GM12878 (cell line): ENCODE results near the gene CPNE4. TPM values are rescaled to one million over a fixed set of nuclear protein-coding genes. Genes with fewer than 3 reads are reported as not detected.
A peak's percentile ranks its signal among the peaks of the same experiment; 100 is the strongest.

Experiments
- ATAC-seq: fragments of 200-7000 bp; cut with Tn5 transposase; 3 replicates; pipeline ENCODE4 v1.9.1; 2020; ENCODE audit warnings: mild to moderate bottlenecking, moderate library complexity
- BruUV-seq: library from RNA; stranded (reverse); fragments of 400-500 nt; replicated peaks from 2 replicates; lab custom pipeline; 2021; lab: Mats Ljungman, UMichigan
- CTCF ChIA-PET: fragments of 300-600 bp; sonication (Branson Sonifier 250); formaldehyde crosslinking; extraction: SDS; loops from one replicate; lab custom pipeline; 2021; ENCODE audit warnings: inconsistent platforms; lab: Yijun Ruan, JAX
- POLR2A ChIA-PET: fragments of 350-600 bp; formaldehyde crosslinking; extraction: SDS; loops from one replicate; lab custom pipeline; 2021; ENCODE audit warnings: inconsistent platforms; lab: Charles Lee
- RAD21 ChIA-PET: fragments of 300-600 bp; sonication (Branson Sonifier 250); formaldehyde crosslinking; loops from one replicate; lab custom pipeline; 2023; ENCODE audit warnings: antibody characterized with exemption; ENCODE audit not compliant: unreplicated experiment; lab: Charles Lee
- SMC1A ChIA-PET: fragments of 300-600 bp; sonication (Branson Sonifier 250); formaldehyde crosslinking; loops from one replicate; lab custom pipeline; 2023; ENCODE audit not compliant: unreplicated experiment, uncharacterized antibody; lab: Charles Lee
- DNase-seq: peaks from one replicate; pipeline ENCODE4 v3.0.0-alpha.2; 2011; ENCODE audit warnings: low read depth, low spot score
- FAIRE-seq: peaks from 3 replicates; lab custom pipeline; 2011; peaks lifted over from hg19 to GRCh38; lab: Jason Lieb, UNC
- H2AFZ ChIP-seq: 2 replicates; pipeline ENCODE4 v1.6.0; 2011; ENCODE audit warnings: low read depth, low read length, control low read depth; ENCODE audit not compliant: control insufficient read depth
- H3K27ac ChIP-seq: 2 replicates; pipeline ENCODE4 v1.5.1; 2011; ENCODE audit warnings: control low read depth; ENCODE audit not compliant: control insufficient read depth, insufficient read depth
- H3K27me3 ChIP-seq, 2 experiments: replicated peaks in 1 of 2; 2 replicates each; pipeline versions ENCODE4 v1.6.0 to v1.6.1; 2011; ENCODE audit warnings: low read length in 1 of 2; ENCODE audit not compliant: control insufficient read depth in 2 of 2, insufficient read depth in 2 of 2
- H3K36me3 ChIP-seq, 2 experiments: 2 replicates each; pipeline ENCODE4 v1.5.1; 2011; ENCODE audit warnings: low read length in 1 of 2; ENCODE audit not compliant: control insufficient read depth in 2 of 2, insufficient read depth in 2 of 2
- H3K4me1 ChIP-seq: 2 replicates; pipeline ENCODE4 v1.6.1; 2011; ENCODE audit warnings: mild to moderate bottlenecking, low read length, moderate library complexity, mixed read lengths; ENCODE audit not compliant: control insufficient read depth, insufficient read depth
- H3K4me2 ChIP-seq: 2 replicates; pipeline ENCODE4 v1.6.0; 2011; ENCODE audit warnings: control low read depth; ENCODE audit not compliant: control insufficient read depth, insufficient read depth
- H3K4me3 ChIP-seq: fragments of 200-600 bp; sonication (generic); 2 replicates; pipeline ENCODE4 v1.5.1; 2016
- H3K79me2 ChIP-seq: 2 replicates; pipeline ENCODE4 v1.6.0; 2011; ENCODE audit warnings: low read length; ENCODE audit not compliant: control insufficient read depth, insufficient read depth
- H3K9ac ChIP-seq: 2 replicates; pipeline ENCODE4 v1.8.0; 2011; ENCODE audit warnings: low read length, control low read depth, mixed read lengths; ENCODE audit not compliant: control insufficient read depth, insufficient read depth
- H3K9me3 ChIP-seq: replicated peaks from 3 replicates; pipeline ENCODE4 v1.5.1; 2011; ENCODE audit warnings: mild to moderate bottlenecking, low read length; ENCODE audit not compliant: control insufficient read depth, insufficient read depth
- H4K20me1 ChIP-seq: 2 replicates; pipeline ENCODE4 v1.6.0; 2011; ENCODE audit not compliant: control insufficient read depth, insufficient read depth
- ATF7 ChIP-seq: fragments of 450-650 bp; IDR thresholded peaks from 2 replicates; pipeline ENCODE4 v1.6.1; 2016; ENCODE audit warnings: low read depth, mild to moderate bottlenecking
- CHD4 ChIP-seq: fragments of 200-600 bp; sonication (generic); IDR thresholded peaks from 2 replicates; pipeline ENCODE4 v1.6.1; 2016; ENCODE audit warnings: mild to moderate bottlenecking
- ETV6 ChIP-seq, 2 experiments: fragments of 450-650 bp in 1 of 2; IDR thresholded peaks in 1 of 2; conservative IDR thresholded peaks in 1 of 2; 2 replicates each; pipeline ENCODE4 v1.6.1; 2014; ENCODE audit warnings: antibody characterized with exemption in 1 of 2, borderline replicate concordance in 1 of 2, low read depth in 1 of 2, mild to moderate bottlenecking in 1 of 2, moderate library complexity in 1 of 2
- FOXK2 ChIP-seq: fragments of 450-650 bp; IDR thresholded peaks from 2 replicates; pipeline ENCODE4 v1.6.1; 2017; ENCODE audit warnings: mild to moderate bottlenecking, moderate library complexity
- HDAC2 ChIP-seq: fragments of 200-600 bp; sonication (generic); IDR thresholded peaks from 2 replicates; pipeline ENCODE4 v1.6.1; 2017
- HDGF ChIP-seq: fragments of 450-650 bp; IDR thresholded peaks from 2 replicates; pipeline ENCODE4 v1.6.1; 2016; ENCODE audit warnings: antibody characterized with exemption
- IRF4 ChIP-seq: IDR thresholded peaks from 2 replicates; pipeline ENCODE4 v1.6.1; 2011; ENCODE audit warnings: low read depth, low read length
- JUNB ChIP-seq: IDR thresholded peaks from 2 replicates; pipeline ENCODE4 v1.6.1; 2016; ENCODE audit warnings: antibody characterized with exemption, mild to moderate bottlenecking
- MEF2A ChIP-seq: IDR thresholded peaks from 2 replicates; pipeline ENCODE4 v1.6.1; 2011; ENCODE audit warnings: low read depth, mild to moderate bottlenecking, low read length, moderate library complexity; ENCODE audit not compliant: insufficient read depth
- MTA3 ChIP-seq: IDR thresholded peaks from 2 replicates; pipeline ENCODE4 v1.6.1; 2012; ENCODE audit warnings: low read length, inconsistent platforms, borderline replicate concordance
- NFYB ChIP-seq: IDR thresholded peaks from 2 replicates; pipeline ENCODE4 v1.6.1; 2011; ENCODE audit warnings: low read depth, mild to moderate bottlenecking, low read length, improper control_type of control experiment, moderate library complexity; ENCODE audit not compliant: insufficient read depth
- NRF1 ChIP-seq: conservative IDR thresholded peaks from 2 replicates; pipeline ENCODE4 v1.6.1; 2011; ENCODE audit warnings: mild to moderate bottlenecking, low read depth, low read length, improper control_type of control experiment
- POLR2A ChIP-seq: IDR thresholded peaks from 2 replicates; pipeline ENCODE4 v1.6.1; 2011; ENCODE audit warnings: low read depth, mild to moderate bottlenecking, low read length
- POU2F2 ChIP-seq: IDR thresholded peaks from 3 replicates; pipeline ENCODE4 v1.6.1; 2011; ENCODE audit warnings: low read depth, mild to moderate bottlenecking, low read length, borderline replicate concordance
- RUNX3 ChIP-seq: IDR thresholded peaks from 2 replicates; pipeline ENCODE4 v1.6.1; 2012; ENCODE audit warnings: low read length, inconsistent platforms
- SIN3A ChIP-seq: IDR thresholded peaks from 2 replicates; pipeline ENCODE4 v1.6.1; 2012; ENCODE audit warnings: low read depth, low read length, improper control_type of control experiment
- SREBF1 ChIP-seq: IDR thresholded peaks from 2 replicates; pipeline ENCODE4 v1.6.1; 2012; ENCODE audit warnings: mild to moderate bottlenecking, low read length
- YBX1 ChIP-seq: fragments of 450-650 bp; IDR thresholded peaks from 2 replicates; pipeline ENCODE4 v1.6.1; 2016; ENCODE audit warnings: antibody characterized with exemption
- in situ Hi-C: fragments of 300-500 bp; cut with MboI; formaldehyde crosslinking; loops from 9 replicates; pipeline ENCODE4 v1.14.3; 2018; ENCODE audit warnings: mixed read lengths
- intact Hi-C: fragments of 100-400 bp; cut with micrococcal nuclease; formaldehyde crosslinking; loops from one replicate; pipeline ENCODE4 v1.14.2; 2022; ENCODE audit not compliant: unreplicated experiment
- polyA plus RNA-seq, 11 experiments: library from polyadenylated mRNA; depleted of rRNA in 4 of 11; unstranded in 6 of 11; stranded (reverse) in 5 of 11; fragments of >200 nt; fragmentation: Nextera tagmentation in 4 of 11; fragmentation: Illumina TruSeq in 1 of 11; extraction: Ambion mirVana in 4 of 11; extraction: Trizol in 1 of 11; gene quantifications; 1 replicate in 1 of 11; 2 replicates in 10 of 11; pipeline versions ENCODE4 v1.2.1 to v1.2.3, GENCODE V29; 2011 to 2016; ENCODE audit warnings: inconsistent platforms in 2 of 11, missing spikeins in 2 of 11, low read depth in 1 of 11
- total RNA-seq, 4 experiments: library from RNA; depleted of rRNA in 3 of 4; stranded (reverse); fragments of >200 nt in 3 of 4; fragmentation: Illumina TruSeq in 1 of 4; extraction: Trizol in 1 of 4; gene quantifications; 2 replicates each; pipeline versions ENCODE4 v1.2.1 to v1.2.3, GENCODE V29; 2013 to 2021
- TF ChIP-seq, protein P1 (sequence below): IDR thresholded peaks from 2 replicates; pipeline ENCODE4 v1.6.1; 2012; ENCODE audit warnings: low read depth, low read length, improper control_type of control experiment
- TF ChIP-seq, protein P2 (sequence below): IDR thresholded peaks from 2 replicates; pipeline ENCODE4 v1.6.1; 2012; ENCODE audit warnings: low read depth, low read length, improper control_type of control experiment
- TF ChIP-seq, protein P3 (sequence below): fragments of 450-650 bp; IDR thresholded peaks from 2 replicates; pipeline ENCODE4 v1.6.1; 2016; ENCODE audit warnings: mild to moderate bottlenecking, moderate library complexity, borderline replicate concordance

The CPNE4 gene
- total and polyA plus RNA-seq, 10 of the 15 experiments (the other 5 are each of a cell fraction or from before 2014, with no cell fraction given) = 0.17 to 1.9 (median 0.48) TPM; not detected in 1

DNA sequence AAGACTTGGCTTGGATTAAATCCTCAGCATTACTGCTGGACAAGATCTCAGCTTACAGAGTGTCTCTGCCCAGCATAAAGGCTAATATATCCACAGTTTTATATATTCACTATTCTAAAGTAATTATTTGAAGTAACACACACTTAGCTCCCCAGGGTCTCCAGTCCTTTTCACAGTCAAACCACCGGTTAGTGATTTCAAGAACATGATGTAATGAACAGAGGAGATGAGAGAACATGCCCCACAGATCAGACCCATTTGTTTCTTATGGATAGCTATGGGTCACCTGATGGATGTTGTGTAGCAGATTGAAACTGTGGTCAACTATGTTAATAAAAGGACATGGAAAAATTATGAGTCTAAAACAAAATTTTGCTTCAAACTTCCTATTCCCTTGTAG is 487.2 kb downstream of the CPNE4 start (continued):
- TF ChIP-seq, protein P1, sequence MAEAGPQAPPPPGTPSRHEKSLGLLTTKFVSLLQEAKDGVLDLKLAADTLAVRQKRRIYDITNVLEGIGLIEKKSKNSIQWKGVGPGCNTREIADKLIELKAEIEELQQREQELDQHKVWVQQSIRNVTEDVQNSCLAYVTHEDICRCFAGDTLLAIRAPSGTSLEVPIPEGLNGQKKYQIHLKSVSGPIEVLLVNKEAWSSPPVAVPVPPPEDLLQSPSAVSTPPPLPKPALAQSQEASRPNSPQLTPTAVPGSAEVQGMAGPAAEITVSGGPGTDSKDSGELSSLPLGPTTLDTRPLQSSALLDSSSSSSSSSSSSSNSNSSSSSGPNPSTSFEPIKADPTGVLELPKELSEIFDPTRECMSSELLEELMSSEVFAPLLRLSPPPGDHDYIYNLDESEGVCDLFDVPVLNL = no peak
- TF ChIP-seq FOXK2 (no peak), HDAC2 (no peak), ATF7 (peak; percentile 52), SREBF1 (no peak), RUNX3 (peak; percentile 68), IRF4 (0 out of 2 replicates have a peak, but pooled peaks have one; percentile 9), JUNB (peak; percentile 68), MTA3 (no peak)
- TF ChIP-seq, protein P2, sequence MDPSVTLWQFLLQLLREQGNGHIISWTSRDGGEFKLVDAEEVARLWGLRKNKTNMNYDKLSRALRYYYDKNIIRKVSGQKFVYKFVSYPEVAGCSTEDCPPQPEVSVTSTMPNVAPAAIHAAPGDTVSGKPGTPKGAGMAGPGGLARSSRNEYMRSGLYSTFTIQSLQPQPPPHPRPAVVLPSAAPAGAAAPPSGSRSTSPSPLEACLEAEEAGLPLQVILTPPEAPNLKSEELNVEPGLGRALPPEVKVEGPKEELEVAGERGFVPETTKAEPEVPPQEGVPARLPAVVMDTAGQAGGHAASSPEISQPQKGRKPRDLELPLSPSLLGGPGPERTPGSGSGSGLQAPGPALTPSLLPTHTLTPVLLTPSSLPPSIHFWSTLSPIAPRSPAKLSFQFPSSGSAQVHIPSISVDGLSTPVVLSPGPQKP = no peak

DNA sequence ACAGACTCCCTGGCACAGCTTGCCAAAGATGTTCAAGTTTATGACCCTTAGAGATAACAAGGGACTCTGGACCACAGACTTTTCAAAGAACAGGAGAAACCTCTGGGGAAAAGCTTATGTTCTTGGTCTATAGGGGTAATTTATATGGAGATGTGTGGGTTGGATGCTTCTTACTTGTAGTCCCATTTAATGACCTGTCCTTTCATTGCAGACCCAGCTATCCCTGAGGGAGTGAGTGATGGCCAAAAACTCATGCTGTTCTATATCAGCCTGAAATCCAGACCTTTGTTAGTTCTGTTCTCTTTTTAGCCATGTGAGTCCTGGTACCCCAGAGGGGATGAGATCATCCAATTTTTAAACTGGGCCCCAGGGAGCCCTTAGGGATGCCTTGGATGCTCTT is 488.4 kb downstream of the CPNE4 start:
- CTCF ChIA-PET = interaction anchor here (0.8 to 6.0 kb wide), 5 partner anchors 165 to 489 kb away, joined by 3 to 88 read pairs (median 4); partner anchors contain the start of gene CPNE4
- SMC1A ChIA-PET = interaction anchor here (0.6 to 6.1 kb wide), 3 partner anchors 249 to 1085 kb away, joined by 3 to 74 read pairs (median 5); no protein-coding TSS in a partner anchor
- DNase-seq (no peak), FAIRE-seq (no peak), ATAC-seq (no peak)
- in situ Hi-C loops = no loop called here
- Histone ChIP-seq H3K36me3 (no peaks in the 10 kb centered on the region), H4K20me1 (no peaks in the 10 kb centered on the region), H2AFZ (no peak overlapping the region), H3K27ac (no peak overlapping the region), H3K4me3 (no peak overlapping the region), H3K4me2 (no peak overlapping the region), H3K9me3 (no peaks in the 10 kb centered on the region), H3K4me1 (no peaks in the 10 kb centered on the region), H3K27me3 (no peaks in the 10 kb centered on the region), H3K9ac (no peak overlapping the region), H3K79me2 (no peaks in the 10 kb centered on the region)
- BruUV-seq = no TSS peak
- POLR2A ChIA-PET = interaction anchor here (0.6 kb wide), 1 partner anchor 80 kb away, joined by 4 read pairs; no protein-coding TSS in a partner anchor
- RAD21 ChIA-PET = no interaction called here
- intact Hi-C loops = loop anchor here (10.0 kb wide), 2 partner anchors 512 to 638 kb away; no protein-coding TSS in a partner anchor
- TF ChIP-seq MEF2A = no peak
- TF ChIP-seq, protein P3, sequence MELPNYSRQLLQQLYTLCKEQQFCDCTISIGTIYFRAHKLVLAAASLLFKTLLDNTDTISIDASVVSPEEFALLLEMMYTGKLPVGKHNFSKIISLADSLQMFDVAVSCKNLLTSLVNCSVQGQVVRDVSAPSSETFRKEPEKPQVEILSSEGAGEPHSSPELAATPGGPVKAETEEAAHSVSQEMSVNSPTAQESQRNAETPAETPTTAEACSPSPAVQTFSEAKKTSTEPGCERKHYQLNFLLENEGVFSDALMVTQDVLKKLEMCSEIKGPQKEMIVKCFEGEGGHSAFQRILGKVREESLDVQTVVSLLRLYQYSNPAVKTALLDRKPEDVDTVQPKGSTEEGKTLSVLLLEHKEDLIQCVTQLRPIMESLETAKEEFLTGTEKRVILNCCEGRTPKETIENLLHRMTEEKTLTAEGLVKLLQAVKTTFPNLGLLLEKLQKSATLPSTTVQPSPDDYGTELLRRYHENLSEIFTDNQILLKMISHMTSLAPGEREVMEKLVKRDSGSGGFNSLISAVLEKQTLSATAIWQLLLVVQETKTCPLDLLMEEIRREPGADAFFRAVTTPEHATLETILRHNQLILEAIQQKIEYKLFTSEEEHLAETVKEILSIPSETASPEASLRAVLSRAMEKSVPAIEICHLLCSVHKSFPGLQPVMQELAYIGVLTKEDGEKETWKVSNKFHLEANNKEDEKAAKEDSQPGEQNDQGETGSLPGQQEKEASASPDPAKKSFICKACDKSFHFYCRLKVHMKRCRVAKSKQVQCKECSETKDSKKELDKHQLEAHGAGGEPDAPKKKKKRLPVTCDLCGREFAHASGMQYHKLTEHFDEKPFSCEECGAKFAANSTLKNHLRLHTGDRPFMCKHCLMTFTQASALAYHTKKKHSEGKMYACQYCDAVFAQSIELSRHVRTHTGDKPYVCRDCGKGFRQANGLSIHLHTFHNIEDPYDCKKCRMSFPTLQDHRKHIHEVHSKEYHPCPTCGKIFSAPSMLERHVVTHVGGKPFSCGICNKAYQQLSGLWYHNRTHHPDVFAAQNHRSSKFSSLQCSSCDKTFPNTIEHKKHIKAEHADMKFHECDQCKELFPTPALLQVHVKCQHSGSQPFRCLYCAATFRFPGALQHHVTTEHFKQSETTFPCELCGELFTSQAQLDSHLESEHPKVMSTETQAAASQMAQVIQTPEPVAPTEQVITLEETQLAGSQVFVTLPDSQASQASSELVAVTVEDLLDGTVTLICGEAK = no peak
- TF ChIP-seq POU2F2 = no peak
- TF ChIP-seq ETV6 (conservative IDR thresholded peaks at IDR 0.05 in 1 of 2, IDR thresholded peaks at IDR 0.05 in 1 of 2; ENCODE audit: borderline replicate concordance in 1 of 2, low read depth in 1 of 2) = no peak
- TF ChIP-seq POLR2A = no peak
- TF ChIP-seq YBX1 = no peak
- TF ChIP-seq SIN3A = no peak
- TF ChIP-seq NRF1 = no peak
- TF ChIP-seq CHD4 = no peak
- TF ChIP-seq HDGF = no peak
- TF ChIP-seq NFYB = no peak
